ENCODE results near the gene DRG1. TPM values are rescaled to one million over a fixed set of nuclear protein-coding genes. Genes with fewer than 3 reads are reported as not detected.
"Not testable (repeated sequence)": the region's sequence is repeated elsewhere in the genome, so short reads cannot be mapped to it uniquely, and the experiment has no call there.

The DRG1 gene
- total RNA-seq, 4 donors from 2014 or later = 4.6 to 39.2 (median 26.3) TPM

- TF ChIP-seq POLR2AphosphoS5 (IDR thresholded peaks at IDR 0.05) = no peak
- TF ChIP-seq POLR2A (IDR thresholded peaks at IDR 0.05) = no peak
- TF ChIP-seq EP300 (IDR thresholded peaks at IDR 0.05; ENCODE audit: low read depth) = no peak
- no peak for TF ChIP-seq CTCF (IDR thresholded peaks at IDR 0.05)
- in situ Hi-C loops (cut with MboI; ENCODE audit: low pct_ligation_motif_present in 1 of 4, low pct_unique_long_range_greater_than_20kb in 1 of 4, low sequenced_read_pairs in 3 of 4) = no loop called here
- Histone ChIP-seq H3K4me3 (no peak overlapping the region), H3K9me3 (no peaks in the 10 kb centered on the region), H3K4me1 (no peaks in the 10 kb centered on the region), H3K27me3 (no peaks in the 10 kb centered on the region), H3K27ac (no peak overlapping the region), H3K36me3 (no peaks in the 10 kb centered on the region)
- WGBS, 2 donors (ENCODE audit: low coverage in 1 of 2) = 82 to 91% methylated on average over 2 to 3 of the region's 3 CpGs
- intact Hi-C loops (cut with DNase I; ENCODE audit: low total_unique reads) = no loop called here
- DNase-seq = no peak
Observed at GRCh38 chr22:31377612-31378011, 21.8 kb upstream of the DRG1 start.

- no peaks in the 10 kb centered on the region for H3K4me1 ChIP-seq
- intact Hi-C loops (cut with DNase I; ENCODE audit: low total_unique reads) (no loop called here), in situ Hi-C loops (cut with MboI; ENCODE audit: low pct_ligation_motif_present in 1 of 4, low pct_unique_long_range_greater_than_20kb in 1 of 4, low sequenced_read_pairs in 3 of 4) (no loop called here)
- H3K4me3 ChIP-seq = no peak overlapping the region
- no peak for DNase-seq
- 91 to 96% methylated on average over 3 of the region's 3 CpGs for WGBS, 2 donors (ENCODE audit: low coverage in 1 of 2)
- no peak for TF ChIP-seq POLR2AphosphoS5 (IDR thresholded peaks at IDR 0.05)
- no peak for TF ChIP-seq POLR2A (IDR thresholded peaks at IDR 0.05)
- no peak for TF ChIP-seq CTCF (IDR thresholded peaks at IDR 0.05)
- no peak for TF ChIP-seq EP300 (IDR thresholded peaks at IDR 0.05; ENCODE audit: low read depth)
- no peaks in the 10 kb centered on the region for H3K9me3 ChIP-seq
- H3K27ac ChIP-seq = no peak overlapping the region
- H3K36me3 ChIP-seq = no peaks in the 10 kb centered on the region
- H3K27me3 ChIP-seq = no peaks in the 10 kb centered on the region
Observed at GRCh38 chr22:31378123-31378522, 21.3 kb upstream of the DRG1 start.

GRCh38 chr22:31378651-31379050, 20.8 kb upstream of the DRG1 start:
- DNase-seq; H3K4me1 ChIP-seq; H3K36me3 ChIP-seq; H3K4me3 ChIP-seq; H3K27me3 ChIP-seq; H3K9me3 ChIP-seq; H3K27ac ChIP-seq; intact Hi-C loops (cut with DNase I; ENCODE audit: low total_unique reads); in situ Hi-C loops (cut with MboI; ENCODE audit: low pct_ligation_motif_present in 1 of 4, low pct_unique_long_range_greater_than_20kb in 1 of 4, low sequenced_read_pairs in 3 of 4): not testable (repeated sequence)
- 59 to 65% methylated on average over 4 to 6 of the region's 6 CpGs for WGBS, 2 donors (ENCODE audit: low coverage in 1 of 2)

- WGBS, 2 donors (ENCODE audit: low coverage in 1 of 2) = 100% methylated on average over 2 of the region's 2 CpGs; no CpG with 5 or more reads in 1 of the 2 donors
- in situ Hi-C loops (cut with MboI; ENCODE audit: low pct_ligation_motif_present in 1 of 4, low pct_unique_long_range_greater_than_20kb in 1 of 4, low sequenced_read_pairs in 3 of 4) (loop anchor here in 1 of 4 donors (5.0 kb wide), 1 partner anchor 37 kb away; no protein-coding TSS in a partner anchor), intact Hi-C loops (cut with DNase I; ENCODE audit: low total_unique reads) (no loop called here)
- H3K27ac ChIP-seq = no peak overlapping the region
- no peak for DNase-seq
- H3K4me1 ChIP-seq = peaks cover 0 to 8% (median 3%) of the 10 kb centered on the region in 4 donors
- H3K9me3 ChIP-seq = no peaks in the 10 kb centered on the region
- H3K27me3 ChIP-seq = no peaks in the 10 kb centered on the region
- no peaks in the 10 kb centered on the region for H3K36me3 ChIP-seq
- no peak overlapping the region for H3K4me3 ChIP-seq
- TF ChIP-seq POLR2A (IDR thresholded peaks at IDR 0.05) (no peak), POLR2AphosphoS5 (IDR thresholded peaks at IDR 0.05) (no peak)
Observed at GRCh38 chr22:31393893-31394292, 5.5 kb upstream of the DRG1 start.

- 67 to 82% methylated on average over 2 to 3 of the region's 3 CpGs for WGBS, 2 donors (ENCODE audit: low coverage in 1 of 2)
- H3K27ac ChIP-seq = no peak overlapping the region
- no peak for TF ChIP-seq POLR2AphosphoS5 (IDR thresholded peaks at IDR 0.05)
- TF ChIP-seq EP300 (IDR thresholded peaks at IDR 0.05; ENCODE audit: low read depth) = no peak
- no peak for TF ChIP-seq POLR2A (IDR thresholded peaks at IDR 0.05)
- TF ChIP-seq CTCF (IDR thresholded peaks at IDR 0.05) = no peak
- intact Hi-C loops (cut with DNase I; ENCODE audit: low total_unique reads) = no loop called here
- DNase-seq = no peak
- no peaks in the 10 kb centered on the region for H3K9me3 ChIP-seq
- H3K36me3 ChIP-seq = no peaks in the 10 kb centered on the region
- no peaks in the 10 kb centered on the region for H3K27me3 ChIP-seq
- H3K4me3 ChIP-seq = no peak overlapping the region
- H3K4me1 ChIP-seq = peaks cover 0 to 10% (median 4%) of the 10 kb centered on the region in 4 donors
- in situ Hi-C loops (cut with MboI; ENCODE audit: low pct_ligation_motif_present in 1 of 4, low pct_unique_long_range_greater_than_20kb in 1 of 4, low sequenced_read_pairs in 3 of 4) = loop anchor here in 1 of 4 donors (5.0 kb wide), 1 partner anchor 37 kb away; no protein-coding TSS in a partner anchor
Observed at GRCh38 chr22:31394326-31394725, 5.1 kb upstream of the DRG1 start.
